Measurements from ENCODE around the gene SLIT3.

The SLIT3 gene

DNA sequence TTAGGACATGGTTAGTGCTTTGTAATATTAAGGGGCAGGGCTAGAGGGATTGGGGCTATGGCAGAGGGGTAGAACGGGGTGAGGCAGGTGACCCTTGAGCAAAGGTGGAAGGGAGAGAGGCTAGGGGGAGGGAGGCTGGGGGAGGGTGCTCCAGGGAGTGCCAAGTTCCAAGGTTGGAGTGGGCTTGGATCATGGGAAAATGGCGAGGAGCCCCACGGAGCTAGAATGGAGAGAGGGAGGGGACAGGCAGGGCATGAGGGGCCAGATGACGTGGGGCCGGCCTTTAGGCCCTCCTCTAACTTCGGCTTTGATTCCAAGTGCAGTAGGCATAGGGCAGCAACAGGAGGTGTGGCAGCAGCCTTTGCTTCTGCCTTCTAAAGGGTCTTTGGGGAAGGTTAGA is 550.0 kb downstream of the SLIT3 start:
- Histone ChIP-seq H3K4me3 (ENCODE audit: low read depth, low read length) (no peak overlapping the region), H3K36me3 (ENCODE audit: control insufficient read depth in 2 of 2, insufficient read depth in 1 of 2, low read length in 2 of 2) (no peaks in the 10 kb centered on the region; a peak in 1 of 3 replicates), H3K9me3 (ENCODE audit: control insufficient read depth, insufficient read depth, low read depth, low read length) (no peaks in the 10 kb centered on the region), H3K4me1 (ENCODE audit: control insufficient read depth, insufficient read depth, low read length) (no peaks in the 10 kb centered on the region), H3K27ac (ENCODE audit: extremely low read depth, low read depth, low read length) (no peak overlapping the region)
- CTCF ChIA-PET = interaction anchor here (1.0 to 1.4 kb wide), 2 partner anchors 11 to 123 kb away, joined by 3 to 4 read pairs; no protein-coding TSS in a partner anchor
- POLR2A ChIA-PET = no interaction called here
- TF ChIP-seq ZNF416 (tag by site-specific recombination; IDR thresholded peaks at IDR 0.05) = no peak
- TF ChIP-seq ZNF664 (tag by site-specific recombination; IDR thresholded peaks at IDR 0.05) = no peak
- no peak for TF ChIP-seq ZNF112 (tag by site-specific recombination; IDR thresholded peaks at IDR 0.05)
- no peak for TF ChIP-seq ZNF677 (tag by site-specific recombination; IDR thresholded peaks at IDR 0.05)
- TF ChIP-seq ZNF624 (tag by site-specific recombination; IDR thresholded peaks at IDR 0.05) = no peak
- TF ChIP-seq ZNF133 (tag by site-specific recombination; IDR thresholded peaks at IDR 0.05) = no peak
- TF ChIP-seq ZSCAN16 (tag by site-specific recombination; IDR thresholded peaks at IDR 0.05) = no peak
- TF ChIP-seq GFI1B (tag by site-specific recombination; IDR thresholded peaks at IDR 0.05) = no peak
- TF ChIP-seq, protein P1, sequence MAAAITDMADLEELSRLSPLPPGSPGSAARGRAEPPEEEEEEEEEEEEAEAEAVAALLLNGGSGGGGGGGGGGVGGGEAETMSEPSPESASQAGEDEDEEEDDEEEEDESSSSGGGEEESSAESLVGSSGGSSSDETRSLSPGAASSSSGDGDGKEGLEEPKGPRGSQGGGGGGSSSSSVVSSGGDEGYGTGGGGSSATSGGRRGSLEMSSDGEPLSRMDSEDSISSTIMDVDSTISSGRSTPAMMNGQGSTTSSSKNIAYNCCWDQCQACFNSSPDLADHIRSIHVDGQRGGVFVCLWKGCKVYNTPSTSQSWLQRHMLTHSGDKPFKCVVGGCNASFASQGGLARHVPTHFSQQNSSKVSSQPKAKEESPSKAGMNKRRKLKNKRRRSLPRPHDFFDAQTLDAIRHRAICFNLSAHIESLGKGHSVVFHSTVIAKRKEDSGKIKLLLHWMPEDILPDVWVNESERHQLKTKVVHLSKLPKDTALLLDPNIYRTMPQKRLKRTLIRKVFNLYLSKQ (tag by site-specific recombination; IDR thresholded peaks at IDR 0.05; ENCODE audit: borderline replicate concordance) = no peak
- TF ChIP-seq ZNF214 (tag by site-specific recombination; IDR thresholded peaks at IDR 0.05; ENCODE audit: borderline replicate concordance) = no peak
- no peak for TF ChIP-seq ZFP3 (tag by site-specific recombination; IDR thresholded peaks at IDR 0.05; ENCODE audit: low read depth)
- TF ChIP-seq, protein P2, sequence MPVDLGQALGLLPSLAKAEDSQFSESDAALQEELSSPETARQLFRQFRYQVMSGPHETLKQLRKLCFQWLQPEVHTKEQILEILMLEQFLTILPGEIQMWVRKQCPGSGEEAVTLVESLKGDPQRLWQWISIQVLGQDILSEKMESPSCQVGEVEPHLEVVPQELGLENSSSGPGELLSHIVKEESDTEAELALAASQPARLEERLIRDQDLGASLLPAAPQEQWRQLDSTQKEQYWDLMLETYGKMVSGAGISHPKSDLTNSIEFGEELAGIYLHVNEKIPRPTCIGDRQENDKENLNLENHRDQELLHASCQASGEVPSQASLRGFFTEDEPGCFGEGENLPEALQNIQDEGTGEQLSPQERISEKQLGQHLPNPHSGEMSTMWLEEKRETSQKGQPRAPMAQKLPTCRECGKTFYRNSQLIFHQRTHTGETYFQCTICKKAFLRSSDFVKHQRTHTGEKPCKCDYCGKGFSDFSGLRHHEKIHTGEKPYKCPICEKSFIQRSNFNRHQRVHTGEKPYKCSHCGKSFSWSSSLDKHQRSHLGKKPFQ (tag by site-specific recombination; IDR thresholded peaks at IDR 0.05) = no peak
- TF ChIP-seq ZBTB48 (tag by site-specific recombination; IDR thresholded peaks at IDR 0.05) = no peak
- TF ChIP-seq, protein P3, sequence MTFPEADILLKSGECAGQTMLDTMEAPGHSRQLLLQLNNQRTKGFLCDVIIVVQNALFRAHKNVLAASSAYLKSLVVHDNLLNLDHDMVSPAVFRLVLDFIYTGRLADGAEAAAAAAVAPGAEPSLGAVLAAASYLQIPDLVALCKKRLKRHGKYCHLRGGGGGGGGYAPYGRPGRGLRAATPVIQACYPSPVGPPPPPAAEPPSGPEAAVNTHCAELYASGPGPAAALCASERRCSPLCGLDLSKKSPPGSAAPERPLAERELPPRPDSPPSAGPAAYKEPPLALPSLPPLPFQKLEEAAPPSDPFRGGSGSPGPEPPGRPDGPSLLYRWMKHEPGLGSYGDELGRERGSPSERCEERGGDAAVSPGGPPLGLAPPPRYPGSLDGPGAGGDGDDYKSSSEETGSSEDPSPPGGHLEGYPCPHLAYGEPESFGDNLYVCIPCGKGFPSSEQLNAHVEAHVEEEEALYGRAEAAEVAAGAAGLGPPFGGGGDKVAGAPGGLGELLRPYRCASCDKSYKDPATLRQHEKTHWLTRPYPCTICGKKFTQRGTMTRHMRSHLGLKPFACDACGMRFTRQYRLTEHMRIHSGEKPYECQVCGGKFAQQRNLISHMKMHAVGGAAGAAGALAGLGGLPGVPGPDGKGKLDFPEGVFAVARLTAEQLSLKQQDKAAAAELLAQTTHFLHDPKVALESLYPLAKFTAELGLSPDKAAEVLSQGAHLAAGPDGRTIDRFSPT (tag by site-specific recombination; IDR thresholded peaks at IDR 0.05) = no peak

DNA sequence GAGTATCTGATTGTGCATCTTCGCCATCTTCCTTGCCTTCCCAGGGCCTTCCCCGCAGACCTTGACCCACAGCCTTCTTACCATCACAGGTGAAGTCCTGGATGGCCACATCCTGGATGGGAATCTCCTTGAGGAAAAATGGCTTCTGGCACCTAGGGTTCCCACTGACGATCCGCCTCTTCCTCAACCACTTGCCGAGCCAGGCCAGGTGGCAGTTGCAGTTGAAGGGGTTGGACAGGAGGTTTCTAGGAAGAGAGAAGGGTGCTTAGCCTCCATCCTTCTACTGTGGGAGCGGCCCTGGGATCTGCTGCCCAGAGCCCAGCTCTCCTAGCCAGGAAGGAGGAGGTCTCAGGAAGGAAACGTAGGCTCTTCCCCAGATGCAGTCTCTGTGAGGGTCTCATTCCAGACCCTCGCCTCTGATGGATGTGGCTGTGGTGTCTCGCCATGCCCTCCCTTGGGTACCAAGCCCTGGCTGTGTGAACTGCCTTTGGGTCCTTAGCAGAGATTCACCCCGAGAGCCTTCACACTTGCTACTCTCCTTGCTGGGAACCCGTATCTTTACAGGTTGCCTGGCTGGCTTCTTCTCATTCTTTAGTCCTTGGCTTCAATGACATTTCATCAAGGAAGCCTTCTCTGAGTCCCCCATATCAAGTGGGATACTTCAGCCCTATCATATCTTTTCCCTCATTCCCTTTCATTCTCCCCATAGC is 551.4 kb downstream of the SLIT3 start:
- POLR2A ChIA-PET = no interaction called here
- H3K27ac ChIP-seq (ENCODE audit: extremely low read depth, low read depth, low read length) = no peak overlapping the region
- no peak overlapping the region for H3K4me3 ChIP-seq (ENCODE audit: low read depth, low read length)
- no peaks in the 10 kb centered on the region for H3K4me1 ChIP-seq (ENCODE audit: control insufficient read depth, insufficient read depth, low read length)
- no peaks in the 10 kb centered on the region; a peak in 1 of 3 replicates for H3K36me3 ChIP-seq (ENCODE audit: control insufficient read depth in 2 of 2, insufficient read depth in 1 of 2, low read length in 2 of 2)
- TF ChIP-seq, protein P4, sequence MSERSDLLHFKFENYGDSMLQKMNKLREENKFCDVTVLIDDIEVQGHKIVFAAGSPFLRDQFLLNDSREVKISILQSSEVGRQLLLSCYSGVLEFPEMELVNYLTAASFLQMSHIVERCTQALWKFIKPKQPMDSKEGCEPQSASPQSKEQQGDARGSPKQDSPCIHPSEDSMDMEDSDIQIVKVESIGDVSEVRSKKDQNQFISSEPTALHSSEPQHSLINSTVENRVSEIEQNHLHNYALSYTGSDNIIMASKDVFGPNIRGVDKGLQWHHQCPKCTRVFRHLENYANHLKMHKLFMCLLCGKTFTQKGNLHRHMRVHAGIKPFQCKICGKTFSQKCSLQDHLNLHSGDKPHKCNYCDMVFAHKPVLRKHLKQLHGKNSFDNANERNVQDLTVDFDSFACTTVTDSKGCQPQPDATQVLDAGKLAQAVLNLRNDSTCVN (tag by site-specific recombination; optimal IDR thresholded peaks at IDR 0.05) = no peak
- TF ChIP-seq WT1 (tag by site-specific recombination; IDR thresholded peaks at IDR 0.05) = no peak
- TF ChIP-seq ZNF184 (tag by site-specific recombination; IDR thresholded peaks at IDR 0.05) = no peak
- no peak for TF ChIP-seq KLF1 (tag by site-specific recombination; IDR thresholded peaks at IDR 0.05)
- TF ChIP-seq, protein P5, sequence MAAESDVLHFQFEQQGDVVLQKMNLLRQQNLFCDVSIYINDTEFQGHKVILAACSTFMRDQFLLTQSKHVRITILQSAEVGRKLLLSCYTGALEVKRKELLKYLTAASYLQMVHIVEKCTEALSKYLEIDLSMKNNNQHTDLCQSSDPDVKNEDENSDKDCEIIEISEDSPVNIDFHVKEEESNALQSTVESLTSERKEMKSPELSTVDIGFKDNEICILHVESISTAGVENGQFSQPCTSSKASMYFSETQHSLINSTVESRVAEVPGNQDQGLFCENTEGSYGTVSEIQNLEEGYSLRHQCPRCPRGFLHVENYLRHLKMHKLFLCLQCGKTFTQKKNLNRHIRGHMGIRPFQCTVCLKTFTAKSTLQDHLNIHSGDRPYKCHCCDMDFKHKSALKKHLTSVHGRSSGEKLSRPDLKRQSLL (tag by site-specific recombination; IDR thresholded peaks at IDR 0.05) = no peak
- H3K9me3 ChIP-seq (ENCODE audit: control insufficient read depth, insufficient read depth, low read depth, low read length) = no peaks in the 10 kb centered on the region
- CTCF ChIA-PET = no interaction called here
